Mammary epithelial cell (primary cell): ENCODE measurements around the gene TSEN34.

Experiments used
- CTCF ChIP-seq, 2 donors: IDR thresholded peaks in 1 of 2; conservative IDR thresholded peaks in 1 of 2; 2 replicates each; pipeline ENCODE4 v1.5.1; 2011 to 2012; ENCODE audit warnings: inconsistent platforms in 2 of 2, low read length in 2 of 2, mild to moderate bottlenecking in 2 of 2, control low read depth in 1 of 2, low read depth in 1 of 2; ENCODE audit not compliant: insufficient read depth in 1 of 2; ENCODE audit errors: extremely low read depth in 1 of 2
- EZH2 ChIP-seq: IDR thresholded peaks from 2 replicates; pipeline ENCODE4 v1.6.1; 2012; ENCODE audit warnings: low read length, inconsistent platforms, borderline replicate concordance

- TF ChIP-seq CTCF (conservative IDR thresholded peaks at IDR 0.05 in 1 of 2, IDR thresholded peaks at IDR 0.05 in 1 of 2; ENCODE audit: extremely low read depth in 1 of 2, insufficient read depth in 1 of 2, low read depth in 1 of 2, low read length in 2 of 2) (no peak), EZH2 (no peak)
Measured at GRCh38 chr19:54173951-54174834, 16.9 kb upstream of the TSEN34 start.
